Fibroblast of villous mesenchyme (primary cell): ENCODE measurements around the gene B4GALT1. TPM values are rescaled to one million over a fixed set of nuclear protein-coding genes. Genes with fewer than 3 reads are reported as not detected.

ENCODE experiments used
- DNase-seq: peaks from one replicate; pipeline ENCODE4 v3.0.0-alpha.2; 2010; ENCODE audit warnings: low read depth
- H3K4me3 ChIP-seq: 2 replicates; pipeline ENCODE4 v1.5.1; 2011; ENCODE audit warnings: low read depth, mild to moderate bottlenecking, low read length
- total RNA-seq: library from RNA; depleted of rRNA; stranded (reverse); fragments of >200 nt; gene quantifications from 2 replicates; pipeline ENCODE4 v1.2.3, GENCODE V29; 2012
- TF ChIP-seq, protein P1 (sequence below): IDR thresholded peaks from 2 replicates; pipeline ENCODE4 v1.5.1; 2012; ENCODE audit warnings: low read depth, mild to moderate bottlenecking, low read length; ENCODE audit not compliant: insufficient read depth

Gene B4GALT1
- total RNA-seq, 1 donor, result 28.5 TPM

- H3K4me3 ChIP-seq, result no peak overlapping the region
- TF ChIP-seq, protein P1, sequence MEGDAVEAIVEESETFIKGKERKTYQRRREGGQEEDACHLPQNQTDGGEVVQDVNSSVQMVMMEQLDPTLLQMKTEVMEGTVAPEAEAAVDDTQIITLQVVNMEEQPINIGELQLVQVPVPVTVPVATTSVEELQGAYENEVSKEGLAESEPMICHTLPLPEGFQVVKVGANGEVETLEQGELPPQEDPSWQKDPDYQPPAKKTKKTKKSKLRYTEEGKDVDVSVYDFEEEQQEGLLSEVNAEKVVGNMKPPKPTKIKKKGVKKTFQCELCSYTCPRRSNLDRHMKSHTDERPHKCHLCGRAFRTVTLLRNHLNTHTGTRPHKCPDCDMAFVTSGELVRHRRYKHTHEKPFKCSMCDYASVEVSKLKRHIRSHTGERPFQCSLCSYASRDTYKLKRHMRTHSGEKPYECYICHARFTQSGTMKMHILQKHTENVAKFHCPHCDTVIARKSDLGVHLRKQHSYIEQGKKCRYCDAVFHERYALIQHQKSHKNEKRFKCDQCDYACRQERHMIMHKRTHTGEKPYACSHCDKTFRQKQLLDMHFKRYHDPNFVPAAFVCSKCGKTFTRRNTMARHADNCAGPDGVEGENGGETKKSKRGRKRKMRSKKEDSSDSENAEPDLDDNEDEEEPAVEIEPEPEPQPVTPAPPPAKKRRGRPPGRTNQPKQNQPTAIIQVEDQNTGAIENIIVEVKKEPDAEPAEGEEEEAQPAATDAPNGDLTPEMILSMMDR, result no peak
- peak; percentile 48 for DNase-seq
Observed at GRCh38 chr9:33198165-33198564, 31.0 kb upstream of the B4GALT1 start.

- DNase-seq, result peak; percentile 3
- H3K4me3 ChIP-seq, result no peak overlapping the region
Observed at GRCh38 chr9:33197279-33198152, 30.4 kb upstream of the B4GALT1 start.

DNA sequence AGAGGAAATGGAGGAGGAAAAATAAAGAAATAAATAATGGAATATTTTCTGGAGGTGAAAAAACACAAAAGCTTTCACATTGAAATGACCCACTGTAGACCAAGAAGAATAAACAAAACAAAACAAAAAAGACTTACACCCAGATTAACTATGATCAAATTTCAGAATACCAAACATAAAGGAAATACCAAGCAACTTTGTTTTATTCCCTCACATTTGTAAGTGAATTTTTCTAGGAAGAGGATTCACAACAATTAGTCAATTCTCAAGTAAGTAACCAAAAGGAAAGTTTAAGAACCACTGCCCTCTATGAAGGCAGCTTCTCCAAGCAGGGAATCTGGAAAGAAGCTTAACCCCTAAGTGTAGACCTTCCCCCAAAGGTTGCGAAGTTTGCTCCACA lies 29.6 kb upstream of the B4GALT1 start:
- peak; percentile 12 for DNase-seq
- TF ChIP-seq, protein P1, result no peak

More at GRCh38 chr9:33197279-33198152, 30.4 kb upstream of the B4GALT1 start:
- TF ChIP-seq, protein P1, result no peak

GRCh38 chr9:33193818-33194217 lies 26.7 kb upstream of the B4GALT1 start:
- TF ChIP-seq, protein P1, result no peak
- no peak overlapping the region for H3K4me3 ChIP-seq
- no peak for DNase-seq

More for the DNA sequence above, 29.6 kb upstream of the B4GALT1 start:
- no peak overlapping the region for H3K4me3 ChIP-seq

- no peak for DNase-seq
- TF ChIP-seq, protein P1, result no peak
- H3K4me3 ChIP-seq, result no peak overlapping the region
Observed at GRCh38 chr9:33192493-33193255, 25.5 kb upstream of the B4GALT1 start.

- DNase-seq, result no peak
- H3K4me3 ChIP-seq, result no peak overlapping the region
- TF ChIP-seq, protein P1, result no peak
Observed at GRCh38 chr9:33190021-33190705, 23.0 kb upstream of the B4GALT1 start.
